H9 (cell line): ENCODE measurements around the gene KLK6. TPM values are rescaled to one million over a fixed set of nuclear protein-coding genes. Genes with fewer than 3 reads are reported as not detected.

Experiments
- DNase-seq: peaks from one replicate; pipeline ENCODE4 v3.0.0-alpha.2; 2017
- H2AFZ ChIP-seq: one replicate; pipeline ENCODE4 v1.6.1; 2013; ENCODE audit warnings: mild to moderate bottlenecking, low read length, control low read depth, moderate library complexity
- H2AK5ac ChIP-seq: 2 replicates; pipeline ENCODE4 v1.6.1; 2013; ENCODE audit warnings: low read length, control low read depth, mixed read lengths; ENCODE audit not compliant: insufficient read length
- H2BK120ac ChIP-seq: one replicate; pipeline ENCODE4 v1.6.1; 2013; ENCODE audit warnings: low read depth, mild to moderate bottlenecking, low read length, control low read depth, inconsistent platforms; ENCODE audit not compliant: poor library complexity, severe bottlenecking
- H2BK12ac ChIP-seq: 2 replicates; pipeline ENCODE4 v1.6.1; 2013; ENCODE audit warnings: low read length, control low read depth, mixed read lengths, low read depth; ENCODE audit not compliant: insufficient read length
- H2BK15ac ChIP-seq: 2 replicates; pipeline ENCODE4 v1.6.1; 2013; ENCODE audit warnings: low read depth, low read length, control low read depth
- H2BK20ac ChIP-seq: one replicate; pipeline ENCODE4 v1.6.1; 2013; ENCODE audit warnings: low read depth, mild to moderate bottlenecking, low read length, control low read depth, inconsistent platforms; ENCODE audit not compliant: poor library complexity, severe bottlenecking
- H2BK5ac ChIP-seq: 2 replicates; pipeline ENCODE4 v1.6.1; 2013; ENCODE audit warnings: low read length, control low read depth, mixed read lengths; ENCODE audit not compliant: insufficient read length
- H3K14ac ChIP-seq: 2 replicates; pipeline ENCODE4 v1.6.1; 2013; ENCODE audit warnings: low read length, control low read depth; ENCODE audit not compliant: insufficient read depth
- H3K18ac ChIP-seq: 2 replicates; pipeline ENCODE4 v1.6.1; 2013; ENCODE audit warnings: low read depth, mild to moderate bottlenecking, mixed read lengths, low read length, control low read depth; ENCODE audit not compliant: insufficient read length
- H3K23ac ChIP-seq: 2 replicates; pipeline ENCODE4 v1.6.1; 2013; ENCODE audit warnings: low read length, control low read depth, mixed read lengths, low read depth; ENCODE audit not compliant: insufficient read length
- H3K23me2 ChIP-seq: 2 replicates; pipeline ENCODE4 v1.6.1; 2013; ENCODE audit warnings: low read depth, mild to moderate bottlenecking, mixed read lengths, low read length, control low read depth; ENCODE audit not compliant: insufficient read length, poor library complexity, severe bottlenecking
- H3K27ac ChIP-seq: 2 replicates; pipeline ENCODE4 v1.5.1; 2013; ENCODE audit warnings: low read length, control low read depth, mixed read lengths, low read depth; ENCODE audit not compliant: insufficient read length
- H3K27me3 ChIP-seq: 2 replicates; pipeline ENCODE4 v1.6.1; 2013; ENCODE audit warnings: low read length, control low read depth, inconsistent platforms; ENCODE audit not compliant: insufficient read depth
- H3K4ac ChIP-seq: 2 replicates; pipeline ENCODE4 v1.6.1; 2013; ENCODE audit warnings: low read depth, mild to moderate bottlenecking, control low read depth, inconsistent platforms, low read length, moderate library complexity
- H3K4me1 ChIP-seq: 2 replicates; pipeline ENCODE4 v1.6.1; 2013; ENCODE audit warnings: low read length, control low read depth, inconsistent platforms; ENCODE audit not compliant: insufficient read depth
- H3K4me2 ChIP-seq: 2 replicates; pipeline ENCODE4 v1.6.1; 2013; ENCODE audit warnings: low read length, control low read depth, mixed read lengths; ENCODE audit not compliant: insufficient read length, insufficient read depth
- H3K56ac ChIP-seq: 2 replicates; pipeline ENCODE4 v1.6.1; 2013; ENCODE audit warnings: low read depth, mild to moderate bottlenecking, mixed read lengths, low read length, control low read depth; ENCODE audit not compliant: insufficient read length
- H3K79me1 ChIP-seq: 2 replicates; pipeline ENCODE4 v1.6.1; 2013; ENCODE audit warnings: low read depth, mild to moderate bottlenecking, moderate library complexity, low read length, control low read depth, inconsistent platforms; ENCODE audit not compliant: insufficient read depth, poor library complexity, severe bottlenecking
- H3K79me2 ChIP-seq: 2 replicates; pipeline ENCODE4 v1.6.1; 2013; ENCODE audit warnings: low read length, control low read depth, inconsistent platforms; ENCODE audit not compliant: insufficient read depth
- H3K9ac ChIP-seq: 2 replicates; pipeline ENCODE4 v1.6.1; 2013; ENCODE audit warnings: low read length, control low read depth, mixed read lengths; ENCODE audit not compliant: insufficient read length; ENCODE audit errors: extremely low read depth
- H3K9me3 ChIP-seq: one replicate; pipeline ENCODE4 v1.6.1; 2013; ENCODE audit warnings: low read depth, low read length, inconsistent platforms; ENCODE audit not compliant: control insufficient read depth
- H3T11ph ChIP-seq: one replicate; pipeline ENCODE4 v1.6.1; 2013; ENCODE audit warnings: mild to moderate bottlenecking, low read length, control low read depth, inconsistent platforms
- H4K20me1 ChIP-seq: one replicate; pipeline ENCODE4 v1.6.1; 2013; ENCODE audit not compliant: control insufficient read depth, insufficient read length, insufficient read depth
- H4K5ac ChIP-seq: 2 replicates; pipeline ENCODE4 v1.6.1; 2013; ENCODE audit warnings: low read depth, mild to moderate bottlenecking, mixed read lengths, low read length, control low read depth; ENCODE audit not compliant: insufficient read length
- H4K8ac ChIP-seq: replicated peaks from 2 replicates; pipeline ENCODE4 v1.6.1; 2013; ENCODE audit warnings: low read length, control low read depth, mixed read lengths, low read depth; ENCODE audit not compliant: insufficient read length
- H4K91ac ChIP-seq: 2 replicates; pipeline ENCODE4 v1.6.1; 2013; ENCODE audit warnings: low read depth, mild to moderate bottlenecking, moderate library complexity, mixed read lengths, low read length, control low read depth; ENCODE audit not compliant: insufficient read length
- H3K27ac Mint-ChIP-seq, 3 experiments: 2 replicates in 2 of 3; 3 replicates in 1 of 3; pipeline ENCODE4 v1.8.0; 2020 to 2021; ENCODE audit warnings: mixed read lengths in 3 of 3, mild to moderate bottlenecking in 1 of 3, moderate library complexity in 1 of 3
- H3K27me3 Mint-ChIP-seq: 2 replicates; pipeline ENCODE4 v1.8.0; 2021; ENCODE audit warnings: low read depth, mild to moderate bottlenecking, moderate library complexity, mixed read lengths
- H3K36me3 Mint-ChIP-seq, 3 experiments: 2 replicates in 2 of 3; 3 replicates in 1 of 3; pipeline ENCODE4 v1.8.0; 2020 to 2021; ENCODE audit warnings: low read depth in 3 of 3, mixed read lengths in 3 of 3; ENCODE audit not compliant: insufficient read depth in 1 of 3
- H3K4me1 Mint-ChIP-seq, 2 experiments: 2 replicates each; pipeline ENCODE4 v1.8.0; 2020; ENCODE audit warnings: mixed read lengths in 2 of 2
- H3K4me3 Mint-ChIP-seq, 2 experiments: 2 replicates in 1 of 2; 3 replicates in 1 of 2; pipeline ENCODE4 v1.8.0; 2020 to 2021; ENCODE audit warnings: mild to moderate bottlenecking in 2 of 2, mixed read lengths in 2 of 2, moderate library complexity in 1 of 2
- H3K9me3 Mint-ChIP-seq, 2 experiments: 2 replicates in 1 of 2; 3 replicates in 1 of 2; pipeline ENCODE4 v1.8.0; 2020; ENCODE audit warnings: mild to moderate bottlenecking in 2 of 2, mixed read lengths in 2 of 2, moderate library complexity in 1 of 2
- WGBS: extraction: QIAGEN DNeasy Blood & Tissue Kit; methylation state at CpG from one replicate; pipeline ENCODE4 v1.1.7; 2013; ENCODE audit warnings: missing lambda C conversion rate, low lambda C conversion rate, mixed read lengths; ENCODE audit not compliant: insufficient read length; ENCODE audit errors: extremely low coverage; 5-methylcytosine and 5-hydroxymethylcytosine counted together
- total RNA-seq: library from RNA; stranded (reverse); gene quantifications from 2 replicates; pipeline ENCODE4 v1.2.1, GENCODE V29; 2021
- TF ChIP-seq, protein P1 (sequence below): fragments of 200-600 bp; sonication (generic); conservative IDR thresholded peaks from 3 replicates; pipeline ENCODE4 v1.8.0; 2021; ENCODE audit warnings: antibody characterized with exemption, mild to moderate bottlenecking

The KLK6 gene
- total RNA-seq, 1 experiment from 2014 or later, result 2.6 TPM

- H3K4me3 Mint-ChIP-seq, result no peak overlapping the region
- peaks cover 0 to 5% of the 10 kb centered on the region in 2 experiments; a peak in 1 of 5 replicates for H3K9me3 Mint-ChIP-seq
- Histone ChIP-seq H2BK120ac (no peak overlapping the region), H3K9me3 (no peaks in the 10 kb centered on the region), H2BK20ac (no peak overlapping the region), H2AK5ac (no peak overlapping the region), H4K5ac (no peak overlapping the region), H2BK5ac (no peak overlapping the region), H3K56ac (no peak overlapping the region), H3T11ph (no peak overlapping the region), H2BK15ac (no peak overlapping the region), H3K27me3 (no peaks in the 10 kb centered on the region), H3K4ac (no peak overlapping the region), H3K14ac (no peak overlapping the region), H3K4me2 (no peak overlapping the region), H3K9ac (no peak overlapping the region), H4K91ac (no peak overlapping the region), H3K79me2 (no peaks in the 10 kb centered on the region), H2AFZ (no peak overlapping the region), H3K18ac (no peak overlapping the region), H3K79me1 (no peaks in the 10 kb centered on the region), H4K8ac (no peak overlapping the region), H3K23ac (no peak overlapping the region), H3K23me2 (no peaks in the 10 kb centered on the region), H3K27ac (no peak overlapping the region), H3K4me1 (no peaks in the 10 kb centered on the region), H2BK12ac (no peak overlapping the region), H4K20me1 (no peaks in the 10 kb centered on the region)
- no peaks in the 10 kb centered on the region; a peak in 2 of 7 replicates for H3K36me3 Mint-ChIP-seq
- H3K27me3 Mint-ChIP-seq, result peaks cover 61% of the 10 kb centered on the region
- H3K27ac Mint-ChIP-seq, result no peak overlapping the region
- H3K4me1 Mint-ChIP-seq, result peaks cover 0 to 10% of the 10 kb centered on the region in 2 experiments; a peak in 2 of 4 replicates
- DNase-seq, result no peak
- TF ChIP-seq, protein P1, sequence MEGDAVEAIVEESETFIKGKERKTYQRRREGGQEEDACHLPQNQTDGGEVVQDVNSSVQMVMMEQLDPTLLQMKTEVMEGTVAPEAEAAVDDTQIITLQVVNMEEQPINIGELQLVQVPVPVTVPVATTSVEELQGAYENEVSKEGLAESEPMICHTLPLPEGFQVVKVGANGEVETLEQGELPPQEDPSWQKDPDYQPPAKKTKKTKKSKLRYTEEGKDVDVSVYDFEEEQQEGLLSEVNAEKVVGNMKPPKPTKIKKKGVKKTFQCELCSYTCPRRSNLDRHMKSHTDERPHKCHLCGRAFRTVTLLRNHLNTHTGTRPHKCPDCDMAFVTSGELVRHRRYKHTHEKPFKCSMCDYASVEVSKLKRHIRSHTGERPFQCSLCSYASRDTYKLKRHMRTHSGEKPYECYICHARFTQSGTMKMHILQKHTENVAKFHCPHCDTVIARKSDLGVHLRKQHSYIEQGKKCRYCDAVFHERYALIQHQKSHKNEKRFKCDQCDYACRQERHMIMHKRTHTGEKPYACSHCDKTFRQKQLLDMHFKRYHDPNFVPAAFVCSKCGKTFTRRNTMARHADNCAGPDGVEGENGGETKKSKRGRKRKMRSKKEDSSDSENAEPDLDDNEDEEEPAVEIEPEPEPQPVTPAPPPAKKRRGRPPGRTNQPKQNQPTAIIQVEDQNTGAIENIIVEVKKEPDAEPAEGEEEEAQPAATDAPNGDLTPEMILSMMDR, result no peak
- WGBS, result no CpG with 5 or more reads among the region's 1 CpG
Observed at GRCh38 chr19:50962245-50962644, 7.1 kb downstream of the KLK6 start.
